ENCODE data around the gene CTNNBIP1.

GRCh38 chr1:9855186-9855585 lies 54.9 kb downstream of the CTNNBIP1 start:
- TF ChIP-seq CTCF (optimal IDR thresholded peaks at IDR 0.05 in 1 of 3, IDR thresholded peaks at IDR 0.05 in 1 of 3, conservative IDR thresholded peaks at IDR 0.05 in 1 of 3; ENCODE audit: extremely low read depth in 1 of 3, insufficient read depth in 2 of 3, low read length in 3 of 3), result no peak
- no peak for TF ChIP-seq EZH2 (IDR thresholded peaks at IDR 0.05; ENCODE audit: low read length)

Measured in keratinocyte (primary cell).